Ishikawa (cell line): Measurements from ENCODE around the gene SON.

Experiments used
- CEBPB ChIP-seq: IDR thresholded peaks from 2 replicates; pipeline ENCODE4 v1.6.1; 2012
- CREB1 ChIP-seq: IDR thresholded peaks from 2 replicates; pipeline ENCODE4 v1.6.1; 2012; ENCODE audit warnings: low read depth
- EGR1 ChIP-seq: IDR thresholded peaks from 2 replicates; pipeline ENCODE4 v1.6.1; 2012
- EP300 ChIP-seq: IDR thresholded peaks from 2 replicates; pipeline ENCODE4 v1.6.1; 2012; ENCODE audit warnings: borderline replicate concordance
- FOXM1 ChIP-seq: IDR thresholded peaks from 2 replicates; pipeline ENCODE4 v1.6.1; 2012; ENCODE audit warnings: low read depth, borderline replicate concordance
- MAX ChIP-seq: IDR thresholded peaks from 2 replicates; pipeline ENCODE4 v1.6.1; 2012
- NFIC ChIP-seq: IDR thresholded peaks from 2 replicates; pipeline ENCODE4 v1.6.1; 2012
- RAD21 ChIP-seq: IDR thresholded peaks from 2 replicates; pipeline ENCODE4 v1.6.1; 2012; ENCODE audit warnings: low read depth
- REST ChIP-seq: IDR thresholded peaks from 2 replicates; pipeline ENCODE4 v1.6.1; 2012; ENCODE audit warnings: low read depth, mild to moderate bottlenecking
- TAF1 ChIP-seq: IDR thresholded peaks from 2 replicates; pipeline ENCODE4 v1.6.1; 2012; ENCODE audit warnings: low read depth, mild to moderate bottlenecking
- TCF12 ChIP-seq: IDR thresholded peaks from 2 replicates; pipeline ENCODE4 v1.6.1; 2012; ENCODE audit warnings: low read depth
- TEAD4 ChIP-seq: IDR thresholded peaks from 2 replicates; pipeline ENCODE4 v1.6.1; 2012
- USF1 ChIP-seq: IDR thresholded peaks from 2 replicates; pipeline ENCODE4 v1.6.1; 2012
- YY1 ChIP-seq: IDR thresholded peaks from 2 replicates; pipeline ENCODE4 v1.6.1; 2012; ENCODE audit warnings: low read depth
- ZBTB7A ChIP-seq: IDR thresholded peaks from 2 replicates; pipeline ENCODE4 v1.6.1; 2012; ENCODE audit warnings: low read depth

The SON gene

GRCh38 chr21:33578214-33578613 is 35.4 kb downstream of the SON start:
- TF ChIP-seq USF1 (no peak), TCF12 (no peak), CREB1 (no peak), TEAD4 (no peak), EGR1 (no peak), TAF1 (no peak), NFIC (no peak), YY1 (no peak), RAD21 (no peak), EP300 (no peak), ZBTB7A (no peak), FOXM1 (no peak), CEBPB (no peak), MAX (no peak), REST (no peak)

- TF ChIP-seq RAD21 (no peak), USF1 (no peak), REST (no peak), FOXM1 (no peak), TAF1 (no peak), MAX (no peak), TEAD4 (no peak), EGR1 (no peak), NFIC (no peak), ZBTB7A (no peak)
Measured at GRCh38 chr21:33578959-33579542, 36.2 kb downstream of the SON start.

- TF ChIP-seq FOXM1 (no peak), CREB1 (no peak), USF1 (no peak)
Measured at GRCh38 chr21:33584455-33584854, 41.6 kb downstream of the SON start.

- TF ChIP-seq FOXM1, result no peak
- TF ChIP-seq ZBTB7A, result no peak
- no peak for TF ChIP-seq TEAD4
- TF ChIP-seq CEBPB, result no peak
- no peak for TF ChIP-seq EGR1
- no peak for TF ChIP-seq EP300
- no peak for TF ChIP-seq USF1
- TF ChIP-seq TAF1, result no peak
Measured at GRCh38 chr21:33586927-33587326, 44.1 kb downstream of the SON start.

GRCh38 chr21:33587792-33588484 is 45.1 kb downstream of the SON start:
- peak; percentile 48 for TF ChIP-seq MAX
- TF ChIP-seq CEBPB, result no peak
